Spinal cord (tissue), 10 donors: ENCODE measurements around the gene MERTK. TPM values are rescaled to one million over a fixed set of nuclear protein-coding genes. Genes with fewer than 3 reads are reported as not detected.
"Not testable (repeated sequence)": the region's sequence is repeated elsewhere in the genome, so short reads cannot be mapped to it uniquely, and the experiment has no call there.

Experiments
- DNase-seq, 6 donors: peaks; one replicate each; pipeline versions ENCODE4 v3.0.0 to v3.0.0-alpha.2; 2013 to 2015; ENCODE audit warnings: low spot score in 6 of 6, low read depth in 4 of 6
- H3K27ac ChIP-seq: one replicate; pipeline ENCODE4 v1.5.1; 2013; ENCODE audit warnings: low read depth, low read length, control low read depth
- H3K27me3 ChIP-seq: one replicate; pipeline ENCODE4 v1.6.1; 2013; ENCODE audit warnings: low read length; ENCODE audit not compliant: control insufficient read depth, insufficient read depth
- H3K36me3 ChIP-seq: one replicate; pipeline ENCODE4 v1.6.1; 2013; ENCODE audit warnings: low read length; ENCODE audit not compliant: control insufficient read depth, insufficient read depth
- H3K4me1 ChIP-seq: one replicate; pipeline ENCODE4 v1.6.1; 2013; ENCODE audit warnings: low read length; ENCODE audit not compliant: control insufficient read depth, insufficient read depth
- H3K4me3 ChIP-seq: one replicate; pipeline ENCODE4 v1.5.1; 2013; ENCODE audit warnings: low read depth, low read length, control low read depth
- H3K9me3 ChIP-seq: one replicate; pipeline ENCODE4 v1.6.1; 2013; ENCODE audit warnings: low read length; ENCODE audit not compliant: control insufficient read depth, insufficient read depth
- WGBS: methylation state at CpG from one replicate; pipeline ENCODE4 v1.1.5; 2013; ENCODE audit warnings: missing lambda C conversion rate; ENCODE audit not compliant: insufficient coverage; 5-methylcytosine and 5-hydroxymethylcytosine counted together
- polyA plus RNA-seq, 2 donors: library from polyadenylated mRNA; unstranded; fragments of 120-200 nt; gene quantifications; one replicate each; pipeline ENCODE4 v1.2.1, GENCODE V29; 2013; ENCODE audit not compliant: insufficient read length in 2 of 2
- total RNA-seq, 2 donors: library from RNA; depleted of rRNA in 1 of 2; stranded (reverse); fragments of 120-200 nt in 1 of 2; fragments of >200 nt in 1 of 2; gene quantifications; one replicate each; pipeline versions ENCODE4 v1.2.3 to v1.2.4, GENCODE V29; 2013 to 2014
- donor health status: healthy.

The MERTK gene
- total and polyA plus RNA-seq, 4 donors, result 13.4 to 16.8 (median 16.3) TPM

DNA sequence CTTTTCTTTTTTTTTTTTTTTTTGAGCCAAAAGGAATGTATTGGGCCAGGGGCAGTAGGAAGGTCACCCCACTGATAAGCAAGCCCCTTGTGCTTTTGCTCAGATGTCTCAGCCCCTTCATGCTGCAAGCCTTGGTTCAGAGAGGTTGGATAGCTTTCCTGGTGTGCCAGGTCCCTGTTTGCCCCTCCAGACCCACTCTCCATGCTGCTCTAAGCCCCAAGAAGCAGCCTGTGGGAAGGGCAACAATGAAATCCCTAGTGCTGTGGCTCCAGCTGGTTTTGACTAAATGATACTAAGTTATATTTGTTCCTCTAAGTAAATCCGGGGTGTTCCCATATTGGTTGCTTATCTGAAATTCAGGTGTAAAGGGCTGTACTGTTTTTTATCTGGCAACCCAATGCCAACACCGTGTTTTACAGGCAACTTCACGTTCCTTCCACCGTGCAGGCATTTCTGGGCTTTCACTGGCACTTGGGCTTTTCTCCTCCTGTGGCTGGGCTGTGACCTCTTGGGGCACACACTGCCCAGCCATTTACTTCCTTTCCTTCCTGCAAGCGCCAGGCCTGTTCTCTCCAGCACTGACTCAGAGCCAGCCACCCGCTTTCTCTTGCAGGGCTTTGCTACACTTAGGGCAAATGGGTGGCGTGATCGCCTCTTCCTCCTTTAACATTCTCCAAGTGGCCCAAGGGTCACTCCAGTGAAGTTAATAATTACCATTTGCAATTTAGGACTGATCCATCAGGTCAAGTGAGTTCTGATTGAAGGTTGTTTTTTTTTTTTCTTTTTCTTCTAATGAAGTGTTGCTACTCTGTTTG is 21.6 kb downstream of the MERTK start:
- H3K9me3 ChIP-seq, result no peaks in the 10 kb centered on the region
- no peak overlapping the region for H3K27ac ChIP-seq
- 67% methylated on average over 3 of the region's 8 CpGs for WGBS
- H3K27me3 ChIP-seq, result no peaks in the 10 kb centered on the region
- no peaks in the 10 kb centered on the region for H3K36me3 ChIP-seq
- H3K4me3 ChIP-seq, result no peak overlapping the region
- no peak for DNase-seq
- peaks cover 11% of the 10 kb centered on the region for H3K4me1 ChIP-seq

DNA sequence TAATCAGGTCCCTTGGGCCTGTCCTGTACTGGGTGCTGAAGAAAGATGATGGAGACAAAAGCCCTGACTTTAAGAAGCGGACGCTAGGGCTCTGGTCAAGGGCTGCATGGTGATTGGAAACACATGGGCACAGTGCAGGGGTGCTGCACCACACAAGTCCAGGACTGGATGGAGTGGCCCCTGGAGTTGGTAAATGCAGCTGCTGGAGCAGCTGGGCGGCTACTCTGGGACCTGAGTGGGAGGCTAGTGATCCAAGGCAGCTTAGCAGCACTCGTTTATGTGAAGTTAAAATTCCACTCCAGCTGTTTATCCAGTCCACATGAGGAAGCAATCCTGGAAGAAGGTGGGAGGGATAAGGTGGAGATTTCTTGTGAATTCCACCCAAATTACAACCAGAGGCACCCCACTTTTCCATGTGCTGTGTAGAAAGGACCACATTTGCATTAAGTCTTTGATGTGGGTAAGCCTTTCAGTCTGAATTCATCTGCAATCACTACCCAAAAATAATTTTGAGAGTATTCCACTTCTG is 24.9 kb downstream of the MERTK start:
- H3K4me1 ChIP-seq, result peaks cover 21% of the 10 kb centered on the region
- WGBS, result 71% methylated on average over 4 of the region's 4 CpGs
- DNase-seq, result no peak
- no peaks in the 10 kb centered on the region for H3K36me3 ChIP-seq
- H3K4me3 ChIP-seq, result no peak overlapping the region
- H3K27ac ChIP-seq, result no peak overlapping the region
- H3K9me3 ChIP-seq, result no peaks in the 10 kb centered on the region
- H3K27me3 ChIP-seq, result no peaks in the 10 kb centered on the region

DNA sequence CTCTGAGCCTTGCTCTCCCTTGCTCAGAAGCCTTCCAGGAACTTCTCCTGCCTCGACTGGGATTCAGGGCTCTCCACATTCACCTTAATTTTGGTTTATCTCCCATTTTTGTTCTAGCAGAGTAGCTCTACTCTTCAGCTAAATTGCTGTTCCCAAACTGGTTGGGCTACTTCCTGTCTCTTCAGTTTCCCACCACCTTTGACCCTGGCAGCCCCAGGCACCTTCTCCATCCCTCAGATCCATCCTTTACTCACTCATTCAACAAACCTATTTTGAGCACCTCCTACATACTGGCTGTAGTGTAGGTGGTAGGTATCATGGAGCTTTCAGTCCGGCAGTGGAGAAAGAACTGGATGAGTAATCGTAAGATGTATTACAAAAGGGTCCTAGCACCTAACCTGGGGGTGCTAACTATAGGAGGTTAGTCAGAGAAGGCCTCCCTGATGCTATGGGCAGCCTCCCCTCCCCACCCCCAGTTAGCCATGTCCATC is 26.3 kb downstream of the MERTK start:
- Histone ChIP-seq H3K27ac (no peak overlapping the region), H3K4me3 (no peak overlapping the region), H3K4me1 (peaks cover 17% of the 10 kb centered on the region), H3K9me3 (no peaks in the 10 kb centered on the region), H3K27me3 (no peaks in the 10 kb centered on the region), H3K36me3 (no peaks in the 10 kb centered on the region)
- WGBS, result 95% methylated on average over 3 of the region's 3 CpGs
- DNase-seq, result no peak

DNA sequence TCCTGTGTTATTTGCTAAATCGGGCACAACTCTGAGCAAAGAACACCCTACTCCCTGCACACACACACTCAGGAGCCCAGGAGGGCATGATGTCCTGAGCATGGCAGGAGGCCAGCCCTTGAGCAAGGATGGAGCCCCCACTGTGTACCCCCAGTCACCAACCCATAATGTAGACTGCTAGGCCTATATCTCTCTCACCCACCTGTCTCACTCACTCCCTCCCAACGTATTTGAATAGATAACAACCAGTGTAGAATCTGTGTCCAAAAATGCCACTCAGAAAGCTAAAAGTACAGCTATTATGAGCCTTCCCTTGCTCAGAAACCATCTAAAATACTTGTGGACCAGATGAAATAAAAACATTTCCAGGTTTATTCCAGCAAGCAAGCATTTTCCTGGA is 29.3 kb downstream of the MERTK start:
- Histone ChIP-seq H3K27me3 (no peaks in the 10 kb centered on the region), H3K27ac (no peak overlapping the region), H3K4me1 (peaks cover 15% of the 10 kb centered on the region), H3K9me3 (no peaks in the 10 kb centered on the region), H3K4me3 (no peak overlapping the region), H3K36me3 (peaks cover 4% of the 10 kb centered on the region)
- 74% methylated on average over 2 of the region's 2 CpGs for WGBS
- DNase-seq, result no peak

DNA sequence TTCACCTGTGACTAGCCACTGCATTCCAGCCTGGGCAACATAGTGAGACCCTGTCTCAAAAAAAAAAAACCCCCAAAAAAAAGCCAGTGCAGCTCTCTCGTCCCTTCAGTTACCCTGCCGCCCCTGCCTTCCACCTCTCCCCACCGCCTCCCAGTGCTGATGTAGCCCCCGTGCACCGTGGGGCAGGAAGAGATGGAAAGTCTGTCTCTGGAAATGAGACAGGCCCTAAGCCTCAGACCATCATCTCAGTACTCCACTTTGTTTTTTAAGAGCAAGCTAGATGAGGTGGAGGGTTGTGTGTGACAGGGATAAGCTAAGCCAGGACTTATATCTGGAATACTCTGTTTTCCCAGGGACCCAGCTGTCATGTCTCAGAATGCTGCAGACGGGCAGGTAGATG is 32.0 kb downstream of the MERTK start:
- Histone ChIP-seq H3K4me3 (no peak overlapping the region), H3K9me3 (no peaks in the 10 kb centered on the region), H3K27ac (peak overlapping the region; percentile 57), H3K4me1 (peaks cover 15% of the 10 kb centered on the region), H3K36me3 (peaks cover 4% of the 10 kb centered on the region), H3K27me3 (no peaks in the 10 kb centered on the region)
- DNase-seq, result no peak
- WGBS, result no CpG with 5 or more reads among the region's 6 CpGs

DNA sequence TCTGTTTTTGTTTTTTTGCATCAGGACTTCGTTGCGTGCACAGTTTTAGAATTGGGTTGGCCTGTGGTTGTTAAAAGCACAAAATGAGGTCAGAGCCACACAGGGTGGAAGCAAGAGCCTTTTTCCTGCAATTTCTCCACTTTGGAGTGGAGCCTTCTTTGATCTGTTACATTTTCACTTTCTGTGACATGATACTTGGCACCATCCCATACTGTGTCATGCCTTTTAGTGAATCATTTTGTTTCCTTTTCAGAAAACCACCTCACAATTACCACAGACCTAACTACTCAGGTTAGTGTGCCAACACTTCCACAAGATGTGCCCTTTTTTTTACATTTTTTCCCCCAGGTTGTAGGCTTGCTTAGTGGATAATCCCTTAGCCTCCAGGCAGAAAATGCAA is 32.5 kb downstream of the MERTK start:
- peaks cover 4% of the 10 kb centered on the region for H3K36me3 ChIP-seq
- DNase-seq, result peak in 1 of 6 donors; percentile 31
- no peak overlapping the region for H3K4me3 ChIP-seq
- no peaks in the 10 kb centered on the region for H3K27me3 ChIP-seq
- H3K9me3 ChIP-seq, result no peaks in the 10 kb centered on the region
- H3K27ac ChIP-seq, result peak overlapping the region; percentile 57
- WGBS, result no CpG with 5 or more reads among the region's 2 CpGs
- H3K4me1 ChIP-seq, result peaks cover 15% of the 10 kb centered on the region

DNA sequence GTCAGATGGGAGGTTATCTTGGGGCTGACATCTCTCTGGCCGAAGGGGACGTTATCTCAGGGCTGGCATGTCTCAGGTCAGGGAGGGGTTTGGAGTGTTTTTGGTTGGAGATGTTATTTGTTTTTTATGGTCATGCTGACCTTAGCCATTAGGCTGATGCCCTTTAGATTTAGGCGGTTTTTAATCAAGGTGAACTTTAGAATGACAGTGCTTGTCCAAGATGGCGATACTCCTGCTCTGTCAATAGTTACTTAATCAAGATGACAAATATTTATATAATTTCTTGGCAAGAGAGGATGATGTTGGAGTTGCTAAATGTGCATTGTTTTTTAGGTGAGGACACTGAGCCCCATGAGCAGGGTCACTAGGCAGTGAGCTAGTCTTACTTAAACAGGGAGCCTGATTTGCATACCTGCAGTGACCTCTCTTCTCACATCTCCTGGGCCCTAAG is 34.5 kb downstream of the MERTK start:
- WGBS, result 100% methylated on average over 3 of the region's 4 CpGs
- peaks cover 6% of the 10 kb centered on the region for H3K4me1 ChIP-seq
- peaks cover 4% of the 10 kb centered on the region for H3K36me3 ChIP-seq
- H3K4me3 ChIP-seq, result no peak overlapping the region
- H3K27me3 ChIP-seq, result no peaks in the 10 kb centered on the region
- DNase-seq, result no peak
- H3K9me3 ChIP-seq, result no peaks in the 10 kb centered on the region
- no peak overlapping the region for H3K27ac ChIP-seq

DNA sequence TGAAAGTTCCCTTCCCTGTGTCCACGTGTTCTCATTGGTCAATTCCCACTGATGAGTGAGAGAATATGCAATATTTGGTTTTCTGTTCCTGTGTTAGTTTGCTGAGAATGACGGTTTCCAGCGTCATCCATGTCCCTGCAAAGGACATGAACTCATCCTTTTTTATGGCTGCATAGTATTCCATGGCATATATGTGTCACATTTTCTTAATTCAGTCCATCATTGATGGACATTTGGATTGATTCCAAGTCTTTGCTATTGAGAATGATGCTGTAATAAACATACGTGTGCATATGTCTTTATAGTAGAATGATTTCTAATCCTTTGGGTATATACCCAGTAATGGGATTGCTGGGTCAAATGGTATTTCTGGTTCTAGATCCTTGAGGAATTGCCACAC is 35.5 kb downstream of the MERTK start:
- DNase-seq, H3K36me3 ChIP-seq, H3K27ac ChIP-seq, H3K4me1 ChIP-seq, H3K9me3 ChIP-seq, H3K27me3 ChIP-seq, H3K4me3 ChIP-seq: not testable (repeated sequence)
- WGBS, result no CpG with 5 or more reads among the region's 4 CpGs

DNA sequence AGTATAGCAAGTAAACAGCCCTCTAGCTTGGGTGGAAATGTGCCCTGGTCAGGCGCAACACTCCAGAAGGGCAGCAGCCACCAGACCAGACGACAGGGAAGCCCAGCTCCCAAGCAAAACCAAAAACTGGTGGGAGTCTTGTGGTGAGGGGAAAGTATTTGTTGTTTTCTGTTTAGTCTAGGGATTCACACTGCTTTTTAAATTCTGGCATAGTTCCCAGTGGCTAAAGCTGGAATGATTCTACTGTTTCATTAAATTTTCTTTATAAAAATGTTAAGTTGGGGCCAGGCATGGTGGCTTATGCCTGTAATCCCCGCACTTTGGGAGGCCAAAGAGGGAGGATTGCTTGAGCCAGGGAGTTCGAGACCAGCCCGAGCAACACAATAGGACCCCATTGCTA is 38.5 kb downstream of the MERTK start:
- Histone ChIP-seq H3K9me3 (no peaks in the 10 kb centered on the region), H3K4me3 (no peak overlapping the region), H3K27ac (no peak overlapping the region), H3K27me3 (no peaks in the 10 kb centered on the region), H3K4me1 (no peaks in the 10 kb centered on the region), H3K36me3 (no peaks in the 10 kb centered on the region)
- no peak for DNase-seq
- 63% methylated on average over 2 of the region's 5 CpGs for WGBS

DNA sequence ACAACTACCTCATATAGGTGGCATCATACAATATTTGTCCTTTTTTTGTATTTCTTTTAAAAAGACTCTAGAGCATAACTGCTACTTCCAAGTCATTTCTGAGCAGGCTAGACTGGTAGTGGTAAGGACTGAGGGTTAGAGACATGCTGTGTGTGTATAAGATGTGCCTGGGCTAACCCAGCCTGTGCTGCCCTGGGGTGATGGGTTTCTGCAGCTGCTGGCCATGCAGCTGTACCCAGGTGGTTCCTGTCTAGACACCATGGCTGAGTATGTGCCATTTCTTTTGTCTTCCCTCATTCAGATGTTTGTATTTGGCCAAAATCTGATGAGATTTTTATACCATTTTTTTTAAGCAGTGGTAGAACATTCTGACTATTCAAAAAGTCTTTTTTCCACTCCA is 40.0 kb downstream of the MERTK start:
- Histone ChIP-seq H3K36me3 (no peaks in the 10 kb centered on the region), H3K4me1 (no peaks in the 10 kb centered on the region), H3K27ac (no peak overlapping the region), H3K9me3 (no peaks in the 10 kb centered on the region), H3K27me3 (no peaks in the 10 kb centered on the region), H3K4me3 (no peak overlapping the region)
- DNase-seq, result no peak
